Measurements from ENCODE around the gene VWF.

The VWF gene

GRCh38 chr12:5904441-5904840, 220.0 kb downstream of the VWF start:
- no peak for DNase-seq (ENCODE audit: extremely low spot score, insufficient read length, low read depth)
- FAIRE-seq, result no peak

- DNase-seq (ENCODE audit: extremely low spot score, insufficient read length, low read depth), result no peak
- no peak for FAIRE-seq
These were observed 221.7 kb downstream of the VWF start for GRCh38 chr12:5902736-5903135.

- DNase-seq (ENCODE audit: extremely low spot score, insufficient read length, low read depth), result no peak
- FAIRE-seq, result no peak
These were observed 223.1 kb downstream of the VWF start for GRCh38 chr12:5901416-5901815.

GRCh38 chr12:5900533-5901205, 223.8 kb downstream of the VWF start:
- DNase-seq (ENCODE audit: extremely low spot score, insufficient read length, low read depth) (no peak), FAIRE-seq (no peak)

DNA sequence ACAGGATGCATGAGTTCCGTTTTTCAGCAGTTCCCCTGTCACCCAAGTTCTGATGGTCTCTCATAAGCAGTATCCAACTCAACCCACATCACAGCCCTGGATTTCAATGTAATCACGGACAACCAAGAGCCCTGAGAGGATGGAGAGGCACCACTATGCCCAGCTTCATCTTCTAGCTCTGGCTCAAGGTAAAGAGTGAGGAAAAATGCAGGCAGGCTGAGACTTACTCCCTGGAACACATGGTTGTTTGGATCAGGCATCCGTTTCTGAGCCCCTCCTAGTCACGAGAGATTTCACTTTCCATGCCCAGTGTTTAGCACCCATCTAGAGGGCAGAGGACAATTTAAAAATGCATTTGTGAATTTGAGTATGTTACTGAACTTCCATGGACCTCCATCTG, 224.4 kb downstream of the VWF start:
- no peak for DNase-seq (ENCODE audit: extremely low spot score, insufficient read length, low read depth)
- no peak for FAIRE-seq

GRCh38 chr12:5899675-5900074, 224.8 kb downstream of the VWF start:
- FAIRE-seq (no peak), DNase-seq (ENCODE audit: extremely low spot score, insufficient read length, low read depth) (no peak)

DNA sequence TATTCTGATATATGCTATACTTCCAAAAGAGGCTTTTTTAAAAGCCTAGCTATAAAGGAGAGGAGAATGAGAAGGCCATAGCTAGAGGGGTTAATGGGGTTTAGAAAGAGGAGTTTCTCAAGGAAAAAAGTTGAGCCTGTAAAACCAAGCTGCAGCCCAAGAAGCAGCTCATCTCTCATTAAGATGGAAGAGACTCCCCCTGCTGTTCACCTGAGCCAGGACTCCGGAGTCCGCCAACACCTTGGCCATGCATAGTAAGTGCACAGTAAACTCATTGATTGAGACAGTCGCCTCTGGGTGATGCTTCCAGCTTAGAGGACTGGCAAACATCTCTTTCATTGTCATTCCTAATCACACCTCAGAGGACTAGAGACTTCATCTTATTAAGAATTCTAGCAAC, 225.6 kb downstream of the VWF start:
- FAIRE-seq (no peak), DNase-seq (ENCODE audit: extremely low spot score, insufficient read length, low read depth) (no peak)

Data from GM18507 (cell line).